ENCODE data around the gene MAGEA10. TPM values are rescaled to one million over a fixed set of nuclear protein-coding genes. Genes with fewer than 3 reads are reported as not detected.

Gene MAGEA10
- total RNA-seq, 1 donor from 2014 or later, result not detected

- DNase-seq (ENCODE audit: low read depth, low spot score), result no peak
- H3K27me3 Mint-ChIP-seq (ENCODE audit: low read depth), result no peaks in the 10 kb centered on the region
- no peaks in the 10 kb centered on the region for H3K36me3 Mint-ChIP-seq (ENCODE audit: low read depth)
- H3K4me3 Mint-ChIP-seq, result no peak overlapping the region
- H3K4me1 Mint-ChIP-seq, result no peaks in the 10 kb centered on the region
- no peak for TF ChIP-seq CTCF (conservative IDR thresholded peaks at IDR 0.05)
- H3K27ac Mint-ChIP-seq (ENCODE audit: unreplicated experiment), result no peak overlapping the region
- H3K9me3 Mint-ChIP-seq, result no peaks in the 10 kb centered on the region
Observed at GRCh38 chrX:152117305-152117704, 21.1 kb downstream of the MAGEA10 start.

- H3K36me3 Mint-ChIP-seq (ENCODE audit: low read depth), result peaks cover 5% of the 10 kb centered on the region
- TF ChIP-seq CTCF (conservative IDR thresholded peaks at IDR 0.05), result no peak
- H3K27ac Mint-ChIP-seq (ENCODE audit: unreplicated experiment), result no peak overlapping the region
- H3K9me3 Mint-ChIP-seq, result peaks cover 14% of the 10 kb centered on the region
- no peak for DNase-seq (ENCODE audit: low read depth, low spot score)
- H3K4me3 Mint-ChIP-seq, result no peak overlapping the region
- no peaks in the 10 kb centered on the region for H3K27me3 Mint-ChIP-seq (ENCODE audit: low read depth)
- H3K4me1 Mint-ChIP-seq, result no peaks in the 10 kb centered on the region
Observed at GRCh38 chrX:152108527-152108926, 29.9 kb downstream of the MAGEA10 start.

- Mint-ChIP-seq H3K27me3 (ENCODE audit: low read depth) (no peaks in the 10 kb centered on the region), H3K4me1 (no peaks in the 10 kb centered on the region), H3K4me3 (no peak overlapping the region), H3K9me3 (peaks cover 20% of the 10 kb centered on the region), H3K27ac (ENCODE audit: unreplicated experiment) (no peak overlapping the region), H3K36me3 (ENCODE audit: low read depth) (peaks cover 5% of the 10 kb centered on the region)
- DNase-seq (ENCODE audit: low read depth, low spot score), result no peak
- TF ChIP-seq CTCF (conservative IDR thresholded peaks at IDR 0.05), result no peak
Observed at GRCh38 chrX:152103866-152104265, 34.5 kb downstream of the MAGEA10 start.

- H3K27ac Mint-ChIP-seq (ENCODE audit: unreplicated experiment), result no peak overlapping the region
- H3K36me3 Mint-ChIP-seq (ENCODE audit: low read depth), result peaks cover 3% of the 10 kb centered on the region
- H3K4me3 Mint-ChIP-seq, result no peak overlapping the region
- no peaks in the 10 kb centered on the region for H3K4me1 Mint-ChIP-seq
- peaks cover 18% of the 10 kb centered on the region for H3K9me3 Mint-ChIP-seq
- peaks cover 7% of the 10 kb centered on the region for H3K27me3 Mint-ChIP-seq (ENCODE audit: low read depth)
- DNase-seq (ENCODE audit: low read depth, low spot score), result no peak
- TF ChIP-seq CTCF (conservative IDR thresholded peaks at IDR 0.05), result no peak
Observed at GRCh38 chrX:152086141-152086540, 52.2 kb downstream of the MAGEA10 start.

Other genes with a start within 250 kb of the MAGEA10 start
- gene MAGEA4, start 225.7 kb downstream of the MAGEA10 start, total RNA-seq, result not detected in 2 replicates
- gene GABRE, start 163.9 kb downstream of the MAGEA10 start, total RNA-seq, result 0.44 and 0.50 TPM in 2 replicates